ENCODE results near the gene RAMP3. TPM values are rescaled to one million over a fixed set of nuclear protein-coding genes. Genes with fewer than 3 reads are reported as not detected.

Gene RAMP3
- total RNA-seq, 1 experiment from 2014 or later = not detected

GRCh38 chr7:45158471-45158870 is 880 bp downstream of the RAMP3 start:
- Histone ChIP-seq H3K9me3 (ENCODE audit: low read depth, low read length, poor library complexity, severe bottlenecking) (no peaks in the 10 kb centered on the region), H3K27ac (ENCODE audit: low read depth, low read length, poor library complexity, severe bottlenecking) (no peak overlapping the region), H3K36me3 (ENCODE audit: insufficient read depth, low read length, poor library complexity, severe bottlenecking) (no peaks in the 10 kb centered on the region), H3K27me3 (replicated peaks; ENCODE audit: insufficient read depth, low read depth, low read length, poor library complexity) (peaks cover 35% of the 10 kb centered on the region), H3K4me3 (ENCODE audit: low read depth, low read length, poor library complexity, severe bottlenecking) (no peak overlapping the region), H3K4me1 (ENCODE audit: insufficient read depth, low read length, poor library complexity, severe bottlenecking) (no peaks in the 10 kb centered on the region)
- intact Hi-C loops (cut with micrococcal nuclease; ENCODE audit: unreplicated experiment) = no loop called here
- no peak for DNase-seq (ENCODE audit: low spot score)
- no peak for TF ChIP-seq EZH2 (IDR thresholded peaks at IDR 0.05; ENCODE audit: borderline replicate concordance, low read depth, low read length, poor library complexity, severe bottlenecking)
- TF ChIP-seq CTCF (conservative IDR thresholded peaks at IDR 0.05; ENCODE audit: low read depth, low read length) = no peak
- no TSS peak for BruUV-seq (replicated peaks)
- ChIA-PET CTCF (no interaction called here), POLR2A (ENCODE audit: low non-redundant PET) (interaction anchor here (0.6 kb wide), 1 partner anchor 49 kb away, joined by 3 read pairs; no protein-coding TSS in a partner anchor)

- H3K27ac ChIP-seq (ENCODE audit: low read depth, low read length, poor library complexity, severe bottlenecking) = no peak overlapping the region
- no peaks in the 10 kb centered on the region for H3K36me3 ChIP-seq (ENCODE audit: insufficient read depth, low read length, poor library complexity, severe bottlenecking)
- POLR2A ChIA-PET (ENCODE audit: low non-redundant PET) = no interaction called here
- no peaks in the 10 kb centered on the region for H3K9me3 ChIP-seq (ENCODE audit: low read depth, low read length, poor library complexity, severe bottlenecking)
- no peaks in the 10 kb centered on the region for H3K4me1 ChIP-seq (ENCODE audit: insufficient read depth, low read length, poor library complexity, severe bottlenecking)
- BruUV-seq (replicated peaks) = no TSS peak
- intact Hi-C loops (cut with micrococcal nuclease; ENCODE audit: unreplicated experiment) = no loop called here
- peaks cover 35% of the 10 kb centered on the region for H3K27me3 ChIP-seq (replicated peaks; ENCODE audit: insufficient read depth, low read depth, low read length, poor library complexity)
- CTCF ChIA-PET = no interaction called here
- TF ChIP-seq EZH2 (IDR thresholded peaks at IDR 0.05; ENCODE audit: borderline replicate concordance, low read depth, low read length, poor library complexity, severe bottlenecking) = no peak
- no peak for TF ChIP-seq CTCF (conservative IDR thresholded peaks at IDR 0.05; ENCODE audit: low read depth, low read length)
- H3K4me3 ChIP-seq (ENCODE audit: low read depth, low read length, poor library complexity, severe bottlenecking) = no peak overlapping the region
- DNase-seq (ENCODE audit: low spot score) = no peak
Observed at GRCh38 chr7:45159296-45159695, 1.7 kb downstream of the RAMP3 start.

DNA sequence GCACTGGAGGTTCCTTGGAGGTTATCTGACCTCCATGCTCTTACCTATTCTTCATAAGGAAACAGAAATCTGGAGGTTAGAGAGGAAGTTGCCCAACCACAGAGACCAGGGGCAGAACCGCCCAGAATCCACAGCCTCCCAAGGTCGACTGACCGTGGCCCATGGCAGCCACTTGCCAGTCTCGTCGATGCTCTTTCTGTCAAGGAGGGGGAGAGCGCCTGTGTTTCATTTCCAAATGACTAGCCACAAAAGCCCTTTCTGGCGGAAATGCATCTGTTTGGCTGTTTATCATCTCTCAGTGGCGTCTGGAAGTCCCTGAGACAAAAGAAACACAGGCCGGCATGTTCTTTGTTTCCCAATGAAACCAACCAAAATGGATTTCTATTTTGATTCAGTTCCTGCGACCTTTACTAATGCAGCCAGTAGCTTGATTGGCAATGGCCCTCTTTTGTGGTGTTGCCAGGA is 2.9 kb downstream of the RAMP3 start:
- Histone ChIP-seq H3K4me1 (ENCODE audit: insufficient read depth, low read length, poor library complexity, severe bottlenecking) (no peaks in the 10 kb centered on the region), H3K27me3 (replicated peaks; ENCODE audit: insufficient read depth, low read depth, low read length, poor library complexity) (peaks cover 35% of the 10 kb centered on the region), H3K9me3 (ENCODE audit: low read depth, low read length, poor library complexity, severe bottlenecking) (no peaks in the 10 kb centered on the region), H3K4me3 (ENCODE audit: low read depth, low read length, poor library complexity, severe bottlenecking) (no peak overlapping the region), H3K27ac (ENCODE audit: low read depth, low read length, poor library complexity, severe bottlenecking) (no peak overlapping the region), H3K36me3 (ENCODE audit: insufficient read depth, low read length, poor library complexity, severe bottlenecking) (no peaks in the 10 kb centered on the region)
- TF ChIP-seq EZH2 (IDR thresholded peaks at IDR 0.05; ENCODE audit: borderline replicate concordance, low read depth, low read length, poor library complexity, severe bottlenecking) (no peak), CTCF (conservative IDR thresholded peaks at IDR 0.05; ENCODE audit: low read depth, low read length) (no peak)
- intact Hi-C loops (cut with micrococcal nuclease; ENCODE audit: unreplicated experiment) = no loop called here
- ChIA-PET POLR2A (ENCODE audit: low non-redundant PET) (no interaction called here), CTCF (no interaction called here)
- DNase-seq (ENCODE audit: low spot score) = no peak
- BruUV-seq (replicated peaks) = no TSS peak
